Measurements from ENCODE around the gene SBK1.

- TF ChIP-seq YY1 (IDR thresholded peaks at IDR 0.05; ENCODE audit: insufficient read depth, insufficient read length) (no peak), ZNF274 (IDR thresholded peaks at IDR 0.05; ENCODE audit: low read depth, low read length) (no peak)
Observed at GRCh38 chr16:28298511-28298878, 6.2 kb downstream of the SBK1 start.

Measured in NT2/D1 (cell line).